Esophagus mucosa (tissue), 1 donor: ENCODE measurements around the gene TBR1. TPM values are rescaled to one million over a fixed set of nuclear protein-coding genes. Genes with fewer than 3 reads are reported as not detected.

Source experiments
- ATAC-seq: fragments of 200-7000 bp; cut with Tn5 transposase; one replicate; pipeline ENCODE4 v1.9.1; 2020
- total RNA-seq: library from RNA; stranded (reverse); gene quantifications from one replicate; pipeline ENCODE4 v1.2.4, GENCODE V29; 2023
- donor health status: DM: yes; HTN: yes; CAD: no.

The TBR1 gene
- total RNA-seq, 1 donor from 2014 or later = not detected

- no peak for ATAC-seq
These were observed 11.8 kb downstream of the TBR1 start for GRCh38 chr2:161427664-161428587.

GRCh38 chr2:161430386-161430785 is 14.3 kb downstream of the TBR1 start:
- ATAC-seq = no peak

- ATAC-seq = no peak
These were observed 16.0 kb downstream of the TBR1 start for GRCh38 chr2:161432107-161432506.

GRCh38 chr2:161434118-161434517 is 18.0 kb downstream of the TBR1 start:
- ATAC-seq = no peak

GRCh38 chr2:161436411-161436810 is 20.3 kb downstream of the TBR1 start:
- ATAC-seq = peak; percentile 41

GRCh38 chr2:161438598-161438997 is 22.5 kb downstream of the TBR1 start:
- ATAC-seq = no peak

GRCh38 chr2:161445097-161445496 is 29.0 kb downstream of the TBR1 start:
- ATAC-seq = no peak

GRCh38 chr2:161448431-161448830 is 32.3 kb downstream of the TBR1 start:
- no peak for ATAC-seq

GRCh38 chr2:161471631-161472030 is 55.5 kb downstream of the TBR1 start:
- ATAC-seq = no peak

- no peak for ATAC-seq
These were observed 58.8 kb downstream of the TBR1 start for GRCh38 chr2:161474920-161475319.

Other genes starting within 250 kb of the TBR1 start
- 39.1 TPM for gene PSMD14, start 107.9 kb upstream of the TBR1 start, total RNA-seq
- gene SLC4A10, start 208.1 kb downstream of the TBR1 start, total RNA-seq = 0.12 TPM